SKM-1 treated with dmso at 0.1 percent for 144 hours (cell line): ENCODE results near the gene SASS6.
A peak's percentile ranks its signal among the peaks of the same experiment; 100 is the strongest.
"Not testable (repeated sequence)": the region's sequence is repeated elsewhere in the genome, so short reads cannot be mapped to it uniquely, and the experiment has no call there.

Source experiments
- DNase-seq: peaks from one replicate; lab custom pipeline; 2025; ENCODE audit not compliant: unreplicated experiment; lab: John Stamatoyannopoulos, UW

The SASS6 gene

DNA sequence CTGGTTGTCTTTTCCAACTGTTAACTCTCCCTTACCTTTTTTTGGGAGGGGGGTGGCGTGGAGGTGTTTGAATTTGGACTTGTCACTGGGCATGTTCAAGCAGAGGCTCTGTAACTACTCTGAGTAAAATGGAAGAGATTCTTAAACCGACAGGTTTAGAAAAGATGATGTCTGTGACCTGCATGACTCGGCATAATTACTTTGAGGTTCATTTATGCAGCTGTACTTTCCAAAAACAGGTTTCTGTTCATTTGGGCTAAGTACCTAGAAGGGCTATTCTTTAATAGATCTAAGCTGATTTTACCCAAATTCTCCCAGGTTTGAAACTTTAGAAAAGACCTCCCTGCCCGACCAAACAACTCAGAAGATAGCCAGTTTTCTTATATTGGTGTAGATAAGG, 82.6 kb downstream of the SASS6 start:
- DNase-seq = no peak

DNA sequence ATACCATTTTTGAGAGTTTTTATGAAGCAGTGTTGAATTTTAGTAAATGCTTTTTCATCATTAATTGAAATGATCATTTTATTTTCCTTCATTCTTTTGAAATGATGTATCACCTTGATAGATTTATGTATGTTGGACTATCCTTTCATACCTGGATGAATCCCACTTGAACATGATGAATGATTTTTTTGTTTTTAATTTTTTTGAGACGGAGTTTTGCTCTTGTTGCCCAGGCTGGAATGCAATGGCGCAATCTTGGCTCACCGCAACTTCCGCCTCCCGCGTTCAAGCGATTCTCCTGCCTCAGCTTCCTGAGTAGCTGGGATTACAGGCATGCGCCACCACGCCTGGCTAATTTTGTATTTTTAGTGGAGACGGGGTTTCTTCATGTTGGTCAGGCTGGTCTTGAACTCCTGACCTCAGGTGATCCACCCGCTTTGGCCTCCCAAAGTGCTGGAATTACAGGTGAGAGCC, 85.5 kb downstream of the SASS6 start:
- not testable (repeated sequence) for DNase-seq

DNA sequence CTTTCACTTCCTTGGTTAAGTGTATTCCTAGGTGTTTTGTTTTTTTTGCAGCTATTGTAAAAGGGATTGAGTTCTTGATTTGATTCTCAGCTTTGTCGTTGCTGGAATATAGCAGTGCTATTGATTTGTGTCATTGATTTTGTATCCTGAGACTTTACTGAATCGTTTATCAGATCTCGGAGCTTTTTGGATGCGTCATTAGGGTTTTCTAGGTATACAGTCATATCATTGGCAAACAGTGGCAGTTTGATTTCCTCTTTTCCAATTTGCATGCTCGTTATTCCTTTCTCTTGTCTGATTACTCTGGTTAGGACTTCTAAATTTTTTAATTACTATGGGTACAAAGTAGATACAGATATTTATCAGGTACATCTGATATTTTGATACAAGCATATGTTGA, 87.5 kb downstream of the SASS6 start:
- no peak for DNase-seq

DNA sequence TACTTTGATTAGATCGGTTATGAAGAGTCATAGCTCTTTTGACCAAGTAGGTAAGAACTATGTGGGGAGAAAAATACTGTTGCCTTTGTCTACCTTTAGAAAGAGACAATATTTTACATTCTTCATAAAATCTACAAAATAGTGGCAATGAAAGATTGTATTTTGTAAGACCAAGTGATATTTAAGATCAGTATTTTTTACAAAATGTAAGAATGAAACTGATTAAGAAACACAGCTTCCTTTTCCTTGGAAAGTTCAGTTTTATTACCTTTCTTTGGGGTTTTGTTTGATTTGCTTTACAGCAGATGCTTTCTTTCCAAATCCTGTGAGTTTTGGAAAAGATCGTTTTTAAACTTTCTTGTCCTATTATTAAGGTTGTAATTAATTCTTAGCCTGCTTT, 93.1 kb downstream of the SASS6 start:
- no peak for DNase-seq

DNA sequence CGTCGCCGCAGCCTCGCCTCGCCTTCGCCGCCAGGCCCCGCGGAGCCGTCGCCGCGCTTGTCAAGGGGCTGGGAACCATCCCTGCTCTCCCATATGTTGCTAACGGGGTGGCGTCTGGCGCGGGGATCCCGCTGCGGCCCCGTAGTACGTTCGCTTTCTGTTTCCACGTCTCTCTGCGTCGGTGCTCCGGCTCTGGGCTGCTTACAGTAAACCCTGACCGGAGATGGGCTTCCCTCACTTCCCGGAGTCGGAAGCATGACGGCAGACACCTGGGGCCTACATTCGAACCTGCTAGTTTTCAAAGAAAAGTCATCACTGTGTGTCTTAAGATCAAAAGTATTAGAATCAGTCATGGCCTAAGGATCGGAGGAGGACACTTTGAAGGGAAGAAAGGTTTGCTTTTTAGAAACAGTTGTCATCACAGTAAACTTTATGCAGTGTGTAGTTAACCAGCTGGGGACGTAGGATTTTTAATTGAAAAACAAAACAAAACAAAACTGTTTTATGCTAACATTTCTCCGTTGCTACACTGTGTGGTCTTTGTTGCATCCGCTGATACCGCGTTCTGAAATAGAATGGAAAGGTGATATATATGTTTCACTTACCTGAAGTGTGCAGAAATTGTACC, 94.0 kb downstream of the SASS6 start:
- DNase-seq = peak; percentile 53

DNA sequence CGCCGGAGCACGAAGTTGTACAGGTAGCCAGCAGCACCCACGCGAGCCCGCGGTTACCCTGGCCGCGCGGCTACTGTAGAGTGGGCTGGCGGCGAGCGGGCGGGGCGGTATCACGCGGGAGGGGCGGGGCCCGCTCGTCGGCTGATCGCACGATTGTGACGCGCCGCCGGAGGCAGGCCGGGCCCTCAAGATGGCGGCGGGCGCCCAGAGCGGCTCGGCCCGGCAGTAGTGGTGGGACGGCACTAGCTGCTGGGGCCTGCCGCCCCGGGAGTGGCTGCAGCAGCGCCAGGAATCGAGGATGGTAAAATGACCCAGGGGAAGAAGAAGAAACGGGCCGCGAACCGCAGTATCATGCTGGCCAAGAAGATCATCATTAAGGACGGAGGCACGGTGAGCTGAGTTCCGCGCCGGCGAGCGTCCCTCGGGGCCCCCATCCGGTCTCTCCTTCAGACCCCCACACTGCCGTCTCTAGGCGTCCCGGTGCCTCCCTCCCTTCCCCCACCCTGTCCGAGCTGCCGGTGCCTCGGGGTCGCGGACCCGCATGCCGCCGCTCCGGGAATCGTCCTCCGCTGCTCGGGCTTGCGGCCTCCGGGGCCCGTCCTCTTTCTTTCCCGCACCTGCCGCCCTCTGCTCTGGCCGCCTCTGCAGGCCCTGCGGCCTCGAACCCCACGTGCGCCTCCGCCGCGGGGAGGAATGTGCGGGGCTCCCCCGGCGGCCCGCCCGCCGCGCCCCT, 94.6 kb downstream of the SASS6 start:
- peak; percentile 70 for DNase-seq

DNA sequence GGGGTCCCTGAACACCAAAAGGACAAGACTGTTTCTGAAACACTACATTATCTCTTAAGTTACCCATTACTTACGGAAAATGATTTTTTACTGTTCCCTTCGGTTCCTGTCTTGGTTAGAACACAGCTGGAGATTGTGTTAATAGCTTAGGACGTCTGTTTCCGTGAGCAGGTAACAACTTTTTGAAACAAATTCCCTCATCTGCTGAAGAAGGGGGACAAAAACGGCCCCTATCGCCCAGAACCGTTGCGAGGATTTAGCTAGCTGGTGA, 95.1 kb downstream of the SASS6 start:
- no peak for DNase-seq

DNA sequence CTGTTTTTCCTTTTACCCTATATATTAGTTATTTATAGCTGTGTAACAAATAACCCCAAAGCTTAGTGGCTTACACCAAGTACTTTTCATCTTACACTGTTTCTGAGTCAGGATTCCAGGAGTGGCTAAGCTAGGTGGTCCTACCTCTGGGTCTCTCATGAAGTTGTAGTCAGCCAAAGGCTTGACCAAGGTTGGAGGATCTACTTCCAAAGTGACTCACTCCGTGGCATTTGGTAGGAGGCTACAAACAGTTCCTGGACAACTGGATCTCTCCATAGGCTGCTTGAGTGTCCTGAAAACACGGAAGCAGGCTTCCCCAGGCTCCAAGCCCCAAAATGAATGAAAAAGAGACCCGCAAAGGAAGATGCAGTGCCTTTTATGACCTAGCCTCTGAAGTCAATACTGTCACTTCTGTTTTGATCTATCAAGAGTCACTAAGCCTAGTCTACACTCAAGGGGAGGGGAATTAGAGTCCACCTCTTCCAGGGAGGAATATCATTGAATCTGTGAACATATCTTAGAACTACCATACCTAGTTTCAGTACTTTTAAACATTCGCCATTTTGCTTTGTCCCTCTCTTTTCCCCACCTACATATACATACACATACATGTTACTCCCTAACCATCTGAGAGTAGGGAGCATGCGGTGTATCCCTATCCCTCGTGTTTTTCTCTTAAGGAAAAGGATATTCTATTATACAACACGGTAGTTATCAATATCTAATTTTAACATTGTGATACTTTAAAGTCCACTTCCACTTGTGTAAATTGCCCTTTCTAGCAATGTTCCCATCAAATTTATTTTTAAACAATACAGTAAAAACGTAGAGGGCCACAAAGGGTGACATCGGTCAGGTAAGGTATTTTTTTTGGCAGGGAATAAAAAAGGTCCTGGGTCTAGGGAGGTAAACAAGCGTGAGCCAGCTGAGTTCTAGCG, 95.7 kb downstream of the SASS6 start:
- no peak for DNase-seq

DNA sequence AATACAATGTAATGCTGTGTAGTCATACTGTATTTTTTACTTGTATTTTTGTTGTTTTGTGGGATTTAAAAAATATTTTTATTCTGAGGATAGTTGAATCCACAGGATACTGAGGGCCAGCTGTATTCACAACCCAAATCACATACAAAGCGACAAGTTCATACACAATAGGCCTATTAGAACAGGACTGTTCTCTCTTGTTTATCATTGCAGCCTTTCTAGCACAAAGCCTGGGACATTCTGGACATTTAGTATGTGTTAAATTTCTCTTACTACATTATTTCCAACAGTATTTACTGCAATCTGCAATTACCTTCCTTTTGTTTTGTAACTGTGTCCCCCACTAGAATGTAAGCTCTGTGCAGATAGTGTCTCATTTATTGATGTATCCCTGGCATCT, 97.5 kb downstream of the SASS6 start:
- DNase-seq = no peak

DNA sequence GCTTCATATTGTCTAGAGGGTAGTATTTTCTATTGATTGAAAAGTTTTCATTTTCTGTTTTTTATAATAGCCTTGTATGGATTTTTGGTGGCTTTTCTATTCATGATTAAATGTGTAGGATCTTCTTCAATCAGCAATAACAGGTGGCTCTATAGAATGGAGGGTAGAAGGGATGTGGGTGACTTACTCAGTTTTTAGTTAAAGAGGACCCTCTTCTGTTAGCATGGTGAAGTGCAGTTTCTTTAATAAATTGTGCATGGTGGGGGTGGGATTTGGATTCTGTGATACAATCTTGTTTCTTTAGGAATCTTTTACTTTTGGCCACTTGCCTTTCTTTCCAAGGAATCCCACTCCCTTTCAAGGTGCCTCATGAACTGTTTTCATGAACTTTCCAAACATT, 98.3 kb downstream of the SASS6 start:
- peak; percentile 25 for DNase-seq
